HG03469 (cell line): ENCODE results near the gene PRPSAP2.

Experiments
- ATAC-seq: cut with Tn5 transposase; IDR thresholded peaks from one replicate; pipeline ENCODE4 v1.9.1; 2021; ENCODE audit warnings: mild to moderate bottlenecking, moderate library complexity, moderate number of reproducible peaks; ENCODE audit not compliant: unreplicated experiment

The PRPSAP2 gene

DNA sequence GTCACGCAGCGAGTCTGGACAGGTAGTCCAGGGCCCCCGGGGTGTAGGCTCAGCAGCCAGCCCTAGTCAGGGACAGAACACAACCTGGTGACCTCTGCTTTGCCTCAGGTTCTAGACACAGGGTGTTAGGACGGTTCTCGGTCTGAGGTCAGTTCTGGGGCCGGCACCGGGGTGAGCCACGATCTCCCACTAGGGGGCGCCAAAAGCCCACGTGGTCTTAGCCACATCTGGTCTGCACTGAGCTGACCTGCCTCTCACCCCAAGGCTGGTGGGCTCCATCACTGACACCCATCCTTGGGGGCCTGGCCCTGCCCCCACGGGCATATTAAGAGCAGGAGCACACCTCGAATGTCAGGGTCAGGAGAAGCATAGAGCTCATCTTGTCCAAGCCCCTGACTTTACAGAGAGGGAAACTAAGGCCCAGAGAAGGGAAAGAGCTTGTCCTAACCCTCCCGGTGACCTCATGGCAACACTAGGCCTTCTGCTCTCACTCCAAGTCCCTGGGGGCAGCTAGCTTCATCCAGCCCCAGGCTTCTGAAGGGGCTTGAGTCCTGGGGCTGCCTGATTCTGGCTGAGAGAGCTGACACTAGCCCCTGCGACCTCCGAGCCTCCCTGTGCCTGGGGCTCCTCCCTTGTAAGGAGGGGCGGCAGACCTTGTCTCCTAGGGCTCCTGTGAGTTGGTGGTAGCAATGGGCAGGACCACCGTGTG, 103.0 kb downstream of the PRPSAP2 start:
- no peak for ATAC-seq

DNA sequence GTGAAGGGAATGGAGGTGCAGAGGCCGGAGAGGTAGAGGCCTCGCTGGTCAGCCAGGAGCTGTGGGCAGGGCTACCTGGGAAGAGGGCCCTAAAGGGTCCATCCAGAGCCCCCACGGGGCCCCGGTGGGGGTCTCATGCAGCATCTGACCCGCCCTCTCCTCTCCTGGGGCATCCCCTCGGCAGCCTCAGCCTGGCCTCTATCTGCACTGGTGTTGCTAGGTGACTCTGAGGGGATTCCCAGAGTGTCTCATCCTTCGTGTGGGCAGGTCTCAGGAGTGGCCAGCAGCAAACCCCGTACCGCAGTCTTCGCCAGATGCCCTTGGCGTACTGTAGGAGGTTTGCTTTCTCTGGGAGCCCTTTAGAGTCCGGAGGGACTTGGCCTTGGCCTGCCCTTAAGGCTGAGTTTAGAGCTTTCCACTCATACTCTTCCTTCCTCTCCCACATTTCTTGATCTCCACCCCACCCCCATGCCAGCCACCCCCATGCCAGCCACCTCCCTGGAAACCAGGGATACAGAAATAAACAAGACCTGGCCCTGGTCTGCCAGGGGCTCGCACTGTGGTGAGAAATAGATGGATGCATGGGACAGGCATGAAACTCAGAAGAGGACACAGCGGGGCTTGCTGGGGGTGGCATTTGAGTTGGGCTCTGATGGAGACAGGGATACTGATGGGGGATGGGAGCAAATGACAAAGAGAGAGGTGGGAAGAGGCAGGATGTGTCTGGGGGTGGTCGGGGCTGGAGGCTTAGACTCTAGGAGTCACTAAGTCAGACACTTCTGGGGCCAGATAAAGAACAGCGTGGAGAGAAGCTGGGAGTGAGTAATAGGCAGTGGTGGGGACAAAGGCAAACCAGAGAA, 103.9 kb downstream of the PRPSAP2 start:
- ATAC-seq = no peak

DNA sequence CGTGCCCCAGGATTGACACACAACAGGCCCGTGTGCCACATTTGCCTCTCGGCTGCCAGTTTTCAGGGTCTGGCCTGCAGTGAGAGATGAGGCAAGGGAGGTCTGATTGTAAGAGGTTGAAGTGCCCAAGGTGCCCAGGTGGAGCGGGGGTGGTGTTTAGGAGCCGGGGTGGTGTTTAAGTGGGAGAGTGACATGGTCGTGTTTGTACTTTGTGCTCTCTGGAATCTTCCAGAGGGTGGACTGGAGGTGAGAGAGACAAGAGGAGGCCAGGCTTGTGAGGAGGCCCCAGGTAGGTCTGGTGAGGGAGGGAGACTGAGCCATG, 104.5 kb downstream of the PRPSAP2 start:
- no peak for ATAC-seq

DNA sequence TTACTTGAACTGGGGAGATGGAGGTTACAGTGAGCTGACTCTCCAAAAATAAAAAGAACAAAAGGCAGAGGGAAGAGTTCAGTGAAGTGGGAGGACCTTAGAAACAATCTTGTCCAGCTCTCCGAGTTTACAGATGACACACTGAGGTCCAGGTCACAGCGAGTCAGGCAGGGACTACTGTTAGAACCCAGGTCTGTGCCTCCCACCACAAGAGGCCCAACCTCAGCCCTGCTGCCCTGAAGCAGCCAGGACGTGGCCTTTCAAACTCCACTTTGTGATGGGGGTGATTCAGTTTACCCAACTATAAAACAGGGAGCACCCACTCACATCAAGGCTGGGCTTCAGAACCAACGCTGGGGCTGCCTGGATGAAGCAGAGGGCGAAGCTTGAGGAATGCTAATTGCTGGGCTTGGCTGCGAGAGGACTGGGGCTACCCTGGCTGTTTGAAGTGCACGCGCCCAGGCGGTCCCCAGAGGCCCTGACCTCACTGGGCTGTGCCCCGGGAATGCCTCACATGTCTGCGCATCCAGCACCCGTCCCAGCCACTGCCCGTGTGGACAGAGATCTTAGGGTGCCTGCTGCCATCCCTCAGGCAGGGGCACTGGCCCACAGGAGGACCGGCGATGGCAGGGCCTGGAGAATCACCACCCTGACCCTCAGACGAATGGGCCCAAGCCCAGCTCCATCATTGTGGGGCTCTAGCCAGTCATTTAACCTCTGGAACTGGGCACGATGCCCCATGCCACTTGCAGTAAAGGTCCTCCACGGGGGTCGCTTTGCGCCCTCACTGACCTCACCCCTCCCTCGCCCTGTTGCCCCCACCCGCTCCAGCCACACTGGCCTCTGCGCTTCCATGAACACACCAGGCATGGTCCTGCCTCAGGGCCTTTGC, 105.4 kb downstream of the PRPSAP2 start:
- ATAC-seq = no peak

DNA sequence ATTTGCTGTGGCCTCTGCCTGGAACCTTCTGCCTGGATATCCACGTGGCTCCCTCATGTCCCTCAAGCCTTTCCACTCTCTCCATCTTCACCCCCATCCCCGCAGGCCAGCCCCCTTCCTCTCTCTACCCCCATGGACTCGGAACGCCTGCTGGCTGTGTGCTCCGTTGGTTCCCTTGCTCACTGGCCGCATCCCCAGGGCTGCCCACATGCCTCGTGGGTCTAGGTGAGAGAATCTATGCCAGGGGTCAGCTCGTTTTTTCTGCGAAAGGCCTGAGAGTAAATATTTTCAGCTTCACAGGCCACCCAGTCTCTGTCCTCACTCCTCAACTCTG, 106.1 kb downstream of the PRPSAP2 start:
- no peak for ATAC-seq

DNA sequence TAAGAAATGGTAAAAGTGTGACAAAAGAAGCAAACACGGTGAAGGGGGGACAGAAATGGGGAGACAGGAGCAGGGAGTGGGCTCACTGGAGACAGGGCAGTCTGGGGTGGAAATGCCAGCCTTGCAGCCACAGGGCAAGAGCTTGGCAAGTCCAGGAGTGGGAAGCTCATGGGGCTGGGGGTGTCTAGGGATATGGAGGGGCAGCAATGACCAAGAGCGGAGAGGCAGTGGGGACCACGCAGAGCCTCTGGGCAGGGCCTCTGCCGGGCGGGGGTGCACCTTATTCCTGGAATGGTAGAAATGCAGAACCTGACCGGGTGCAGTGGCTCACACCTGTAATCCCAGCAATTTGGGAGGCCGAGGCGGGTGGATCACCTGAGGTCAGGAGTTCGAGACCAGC, 106.6 kb downstream of the PRPSAP2 start:
- ATAC-seq = no peak

DNA sequence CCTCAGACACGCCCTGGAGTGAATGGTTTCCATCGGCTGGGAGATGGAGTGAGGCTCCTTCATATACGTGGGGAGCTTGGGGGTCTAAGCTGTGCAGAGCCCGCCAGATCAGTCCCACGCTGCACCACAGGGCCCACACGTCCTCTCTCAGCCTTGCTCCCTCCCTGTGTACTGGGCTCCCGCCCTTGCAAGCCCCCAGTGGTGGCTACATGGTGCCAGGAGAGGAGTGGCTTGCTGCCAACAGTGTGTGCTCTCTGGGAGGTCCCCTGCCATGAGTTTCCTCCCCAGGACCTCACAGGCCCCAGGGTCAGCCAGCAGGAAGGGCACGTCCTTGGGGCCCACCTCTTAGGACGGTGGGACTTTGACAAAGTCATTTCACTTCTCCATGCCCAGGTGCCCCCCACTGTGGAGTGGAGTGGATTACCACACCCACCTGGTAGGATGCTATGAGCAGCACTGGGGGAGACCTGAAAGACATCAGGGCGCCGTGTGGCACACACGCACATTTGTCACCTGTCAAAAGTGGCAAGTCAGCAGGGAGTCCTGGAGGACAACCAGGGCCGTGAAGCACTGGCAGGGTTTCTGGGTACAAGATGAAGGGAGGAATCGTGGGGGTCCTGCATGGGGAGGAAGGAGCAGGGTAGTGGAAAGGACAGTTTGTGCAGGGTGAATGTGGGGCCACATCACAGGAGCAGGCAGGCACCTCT, 107.8 kb downstream of the PRPSAP2 start:
- no peak for ATAC-seq

DNA sequence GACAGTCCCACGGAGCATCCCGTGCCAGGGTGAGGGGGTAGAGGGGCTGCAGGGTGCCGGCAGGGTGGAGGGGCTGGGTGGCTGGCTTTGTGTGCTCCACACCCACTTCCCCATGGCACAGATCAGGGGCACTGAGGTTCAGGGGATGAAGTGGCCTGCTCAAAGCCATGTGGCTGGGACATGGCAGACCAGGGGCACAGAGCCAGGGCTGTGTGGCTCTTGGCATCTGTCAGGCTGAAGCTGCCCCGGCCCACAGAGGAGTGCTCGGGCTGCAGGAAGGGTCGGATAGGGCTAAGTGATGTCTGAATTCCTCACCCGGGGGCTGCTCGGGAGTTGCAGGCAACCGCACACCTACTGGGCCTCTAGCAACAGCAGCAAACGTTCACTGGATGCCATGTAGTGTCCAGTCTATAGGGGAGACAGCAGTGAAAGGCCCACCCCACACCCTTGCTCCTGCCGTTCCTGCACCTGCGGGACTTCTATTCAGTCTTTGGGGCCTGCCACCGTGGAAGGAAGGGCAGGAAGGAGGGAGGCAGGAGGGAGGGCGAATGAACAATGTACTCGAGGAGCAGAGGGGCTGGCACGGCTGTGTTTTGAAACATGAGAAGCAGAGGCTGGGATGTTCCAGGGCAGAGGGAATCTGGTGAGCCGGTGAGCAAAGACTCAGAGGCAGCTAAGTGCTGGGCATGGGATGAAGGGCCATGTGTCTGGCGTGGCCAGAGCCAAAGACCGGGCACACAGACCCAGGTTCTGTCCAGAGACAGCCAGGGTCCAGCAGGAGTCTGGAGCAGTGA, 109.1 kb downstream of the PRPSAP2 start:
- ATAC-seq = no peak

DNA sequence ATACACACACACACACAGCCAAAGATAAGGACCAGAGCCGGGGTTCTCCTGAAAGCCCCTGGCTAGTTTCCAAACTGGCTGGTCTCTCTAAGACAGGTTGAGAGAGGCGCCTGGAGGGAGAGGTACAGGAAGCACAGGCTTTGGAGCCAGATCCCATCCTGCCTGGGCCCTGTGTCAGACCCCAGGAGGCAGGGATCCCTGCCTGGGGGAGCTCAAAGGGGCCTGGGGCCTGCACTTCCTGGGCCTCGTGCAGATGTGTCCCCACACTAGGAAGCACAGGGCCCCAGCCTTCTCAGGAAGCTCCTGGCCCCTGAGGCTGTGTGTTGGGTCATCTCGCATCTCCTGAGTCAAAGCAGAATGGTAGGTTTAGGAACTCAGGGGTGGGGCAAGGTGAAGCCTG, 110.0 kb downstream of the PRPSAP2 start:
- ATAC-seq = no peak

DNA sequence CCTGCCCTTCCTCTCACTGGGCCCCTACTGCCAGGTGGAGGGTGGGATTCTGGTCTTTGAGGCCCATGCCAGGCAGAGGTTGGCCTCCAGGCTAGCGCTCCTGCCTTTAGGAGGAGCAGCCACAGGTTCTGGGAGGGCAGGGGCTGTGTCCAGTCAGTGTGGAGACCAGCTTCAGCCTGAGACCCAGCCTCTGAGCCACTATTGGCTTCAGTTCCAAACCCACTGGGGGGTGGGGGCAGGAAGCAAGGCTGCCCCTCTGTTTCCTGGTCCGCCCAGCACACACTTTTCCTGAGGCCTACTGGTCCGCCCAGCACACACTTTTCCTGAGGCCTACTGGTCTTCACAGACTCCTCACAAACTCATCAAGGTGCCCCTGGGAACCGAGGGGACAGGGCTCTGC, 110.4 kb downstream of the PRPSAP2 start:
- no peak for ATAC-seq

DNA sequence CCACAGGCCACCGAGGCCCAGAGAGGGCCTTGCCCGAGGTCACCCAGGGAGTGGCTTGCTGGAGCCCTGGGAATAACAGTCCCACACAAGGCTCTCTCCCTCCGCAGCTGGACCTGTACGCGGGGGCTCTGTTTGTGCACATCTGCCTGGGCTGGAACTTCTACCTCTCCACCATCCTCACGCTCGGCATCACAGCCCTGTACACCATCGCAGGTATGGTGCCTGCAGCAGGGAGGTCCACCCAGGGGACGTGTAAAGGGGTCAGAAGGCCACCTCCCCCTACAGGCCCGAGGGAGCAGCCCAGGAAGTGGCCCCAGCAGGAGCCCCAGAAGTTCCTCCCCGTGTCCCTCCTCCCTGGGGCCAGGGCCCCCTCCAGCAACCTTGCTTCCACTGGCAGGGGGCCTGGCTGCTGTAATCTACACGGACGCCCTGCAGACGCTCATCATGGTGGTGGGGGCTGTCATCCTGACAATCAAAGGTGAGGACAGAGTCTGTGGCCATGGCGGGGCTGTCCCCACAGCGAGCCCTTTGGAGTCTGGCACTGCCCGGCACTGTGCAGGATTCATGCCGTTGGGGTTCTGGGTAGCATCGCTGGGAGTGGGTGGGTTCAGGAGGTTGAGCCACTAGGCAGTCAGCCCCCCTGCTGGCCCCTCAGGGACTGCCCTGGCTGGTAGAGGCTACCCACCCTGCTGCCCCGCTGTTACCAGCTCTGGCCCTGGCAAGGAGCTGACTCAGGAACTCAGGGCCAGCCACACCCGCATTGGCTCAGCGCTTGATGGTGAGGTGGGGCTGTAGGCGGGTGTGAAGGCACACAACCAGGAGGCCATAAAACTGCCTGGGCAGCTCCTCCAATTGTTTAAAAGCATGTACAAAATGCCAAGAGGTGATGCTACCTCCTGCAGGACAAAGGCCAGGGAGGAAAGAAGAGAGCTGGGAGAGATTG, 111.3 kb downstream of the PRPSAP2 start:
- no peak for ATAC-seq

DNA sequence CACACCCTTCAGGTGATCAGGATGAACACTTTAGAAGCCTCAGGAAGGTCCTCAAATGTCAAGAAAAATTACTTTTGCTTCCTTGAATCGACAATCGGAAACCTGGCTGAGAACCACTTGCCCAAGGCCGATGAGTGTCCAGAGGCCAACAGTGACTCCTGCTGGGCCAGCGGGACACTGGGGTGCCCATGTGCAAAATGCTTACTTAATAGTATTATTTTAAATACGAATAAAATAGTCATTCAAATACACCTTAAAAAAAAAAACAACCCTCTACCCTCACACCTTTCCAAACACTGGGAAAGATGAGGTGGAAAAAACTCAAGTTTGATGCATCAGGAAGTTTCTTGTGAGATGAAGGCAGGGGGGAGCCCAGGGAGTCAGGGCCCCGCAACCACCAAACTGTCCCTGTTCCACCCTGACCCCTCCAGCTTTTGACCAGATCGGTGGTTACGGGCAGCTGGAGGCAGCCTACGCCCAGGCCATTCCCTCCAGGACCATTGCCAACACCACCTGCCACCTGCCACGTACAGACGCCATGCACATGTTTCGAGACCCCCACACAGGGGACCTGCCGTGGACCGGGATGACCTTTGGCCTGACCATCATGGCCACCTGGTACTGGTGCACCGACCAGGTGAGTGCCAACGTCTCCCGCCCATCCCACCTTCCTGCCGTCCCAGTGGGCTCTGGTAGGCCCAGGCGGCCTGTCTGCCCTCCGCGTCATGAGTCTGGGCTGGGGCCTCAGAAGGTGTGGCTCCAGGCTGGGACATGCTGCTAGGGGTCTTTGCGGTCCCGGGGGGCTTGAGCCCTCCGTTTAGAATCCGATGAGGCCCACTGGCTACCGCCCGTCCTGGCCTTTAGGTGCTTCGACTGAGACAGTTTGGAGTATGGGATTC, 112.9 kb downstream of the PRPSAP2 start:
- ATAC-seq = no peak

DNA sequence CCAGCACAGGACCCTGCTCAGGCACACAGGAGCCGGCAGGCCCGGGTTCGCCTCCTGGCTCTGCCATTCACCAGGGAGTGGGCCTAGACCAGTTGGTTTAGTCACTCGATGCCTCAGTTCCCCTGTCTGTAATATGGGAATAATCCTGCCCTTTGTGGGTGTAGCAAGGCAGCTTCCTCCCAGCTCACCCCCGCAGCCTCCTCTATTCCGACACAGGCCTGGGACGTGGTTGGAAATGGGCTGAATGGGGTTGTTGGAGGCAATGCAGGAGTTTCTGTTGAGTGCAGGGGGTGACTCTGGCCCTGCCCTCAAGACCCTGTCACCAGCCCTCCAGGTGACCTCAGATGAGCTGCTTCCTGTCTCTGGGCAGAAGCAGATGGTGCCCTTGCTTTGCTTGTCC, 113.9 kb downstream of the PRPSAP2 start:
- ATAC-seq = no peak

DNA sequence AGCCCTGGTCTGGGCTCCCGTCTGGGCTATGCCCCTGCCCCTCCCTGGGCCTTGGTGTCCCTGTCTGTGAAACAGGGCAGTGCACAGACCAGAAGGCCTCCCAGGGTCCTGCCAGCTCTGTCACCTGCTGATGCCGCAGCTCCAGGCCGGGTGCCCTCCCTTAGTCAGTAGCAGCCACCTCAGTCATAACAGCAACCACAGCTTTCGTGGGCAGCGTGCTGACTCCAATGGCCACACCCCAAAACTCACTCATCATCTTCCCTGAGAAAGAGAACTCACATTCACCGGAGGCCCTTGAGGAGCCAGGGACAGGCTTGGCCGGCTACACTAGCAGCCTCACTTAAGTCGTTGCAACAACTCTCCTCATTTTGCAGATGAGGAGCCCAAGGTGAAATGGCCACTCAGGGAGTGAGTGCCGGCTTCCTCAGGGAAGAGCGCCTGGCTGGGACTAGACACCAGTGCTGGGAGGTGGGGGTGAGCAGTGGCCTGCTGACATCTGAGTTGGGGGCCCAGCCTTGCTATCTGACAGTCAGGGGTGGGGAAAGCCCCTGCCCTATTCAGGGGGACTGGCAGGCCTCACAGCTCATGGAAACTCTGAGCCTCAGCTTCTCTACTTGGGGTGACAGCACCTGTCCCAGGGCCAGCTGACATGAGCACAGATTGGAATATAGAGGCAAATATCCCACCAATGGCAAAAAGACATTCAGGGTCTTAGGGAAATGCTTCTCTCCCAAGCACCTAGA, 116.6 kb downstream of the PRPSAP2 start:
- no peak for ATAC-seq

DNA sequence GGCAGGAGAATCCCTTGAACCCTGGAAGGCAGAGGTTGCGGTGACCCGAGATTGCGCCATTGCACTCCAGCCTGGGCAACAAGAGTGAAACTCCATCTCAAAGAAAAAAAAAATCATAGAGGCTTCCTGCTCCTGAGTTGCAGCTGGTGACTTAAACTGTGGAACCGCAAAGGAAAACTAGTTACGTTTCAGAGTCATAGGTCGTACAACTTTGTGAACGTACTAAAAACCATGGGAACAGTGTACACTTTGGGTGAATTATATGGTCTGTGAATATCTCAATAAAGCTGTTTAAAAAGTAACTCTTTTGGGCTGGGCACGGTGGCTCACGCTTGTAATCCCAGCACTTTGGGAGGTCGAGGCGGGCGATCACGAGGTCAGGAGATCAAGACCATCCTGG, 117.7 kb downstream of the PRPSAP2 start:
- no peak for ATAC-seq

DNA sequence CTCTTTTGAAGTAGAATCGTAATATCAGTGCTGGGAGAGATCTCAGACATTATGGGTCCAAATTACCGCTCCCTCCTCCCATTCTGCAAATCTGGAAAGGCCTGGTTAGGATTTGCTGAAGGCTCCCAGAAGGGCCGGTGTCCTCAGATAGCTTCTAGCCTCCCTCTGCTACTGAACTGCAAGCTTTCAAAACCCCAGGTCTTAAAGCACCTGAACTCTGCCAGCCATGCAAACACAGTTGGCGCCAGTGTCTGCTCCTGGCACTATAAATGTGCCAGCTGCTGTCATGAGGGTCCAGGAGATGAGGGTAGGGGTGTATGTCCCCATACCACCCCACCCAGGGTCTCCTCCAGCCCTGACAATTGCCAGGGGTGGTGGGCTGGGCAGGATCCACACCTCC, 118.3 kb downstream of the PRPSAP2 start:
- no peak for ATAC-seq

DNA sequence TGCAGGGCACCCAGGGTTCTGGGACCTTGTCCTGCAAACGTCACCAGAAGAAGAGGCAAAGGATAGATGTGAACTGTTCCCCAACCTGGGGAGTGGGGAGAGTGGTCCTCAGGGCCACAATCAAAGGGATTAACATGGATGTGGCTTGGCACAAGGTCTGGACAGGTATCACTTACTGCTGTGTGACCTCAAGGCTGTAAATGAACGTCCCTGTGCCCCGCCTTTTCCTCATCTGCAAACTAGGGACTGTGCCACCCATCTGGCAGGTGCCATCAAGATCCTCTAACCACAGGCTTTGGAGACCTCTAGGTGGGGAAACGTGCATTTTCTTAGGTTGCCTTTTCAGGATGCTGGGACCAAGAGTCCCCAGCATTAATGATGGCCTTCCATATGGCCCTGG, 119.1 kb downstream of the PRPSAP2 start:
- no peak for ATAC-seq
